ENCODE results near the gene ENG. TPM values are rescaled to one million over a fixed set of nuclear protein-coding genes. Genes with fewer than 3 reads are reported as not detected.

The ENG gene
- total RNA-seq, 1 experiment from 2014 or later: 25.1 TPM

GRCh38 chr9:127852829-127853228 lies 1.6 kb downstream of the ENG start:
- in situ Hi-C loops (cut with HindIII; ENCODE audit: low pct_unique_long_range_greater_than_20kb, low sequenced_read_pairs): no loop called here
- DNase-seq (ENCODE audit: low read depth, low spot score): no peak
- Histone ChIP-seq H3K27me3 (ENCODE audit: control insufficient read depth, insufficient read depth, low read length) (no peaks in the 10 kb centered on the region), H3K4me3 (ENCODE audit: low read depth in 2 of 2, low read length in 2 of 2) (no peak overlapping the region), H3K4me1 (ENCODE audit: control insufficient read depth, insufficient read depth, low read length) (peaks cover 5% of the 10 kb centered on the region; the same call in 1 of the 2 replicates), H3K36me3 (ENCODE audit: control insufficient read depth, insufficient read depth, low read length) (no peaks in the 10 kb centered on the region), H3K27ac (ENCODE audit: low read length) (no peak overlapping the region), H3K9me3 (ENCODE audit: control insufficient read depth, insufficient read depth, low read depth, low read length) (0 out of 2 replicates have a peak, but pooled peaks cover 6% of the 10 kb centered on the region)
- no peak for ATAC-seq
- intact Hi-C loops (cut with micrococcal nuclease; ENCODE audit: unreplicated experiment): no loop called here
- ChIA-PET CTCF (no interaction called here), POLR2A (no interaction called here)
- no peak for TF ChIP-seq CTCF (IDR thresholded peaks at IDR 0.05)
- TF ChIP-seq REST (IDR thresholded peaks at IDR 0.05; ENCODE audit: insufficient read depth in 1 of 2, low read depth in 2 of 2, low read length in 1 of 2): no peak
- TF ChIP-seq SIN3A (IDR thresholded peaks at IDR 0.05; ENCODE audit: borderline replicate concordance, insufficient read depth, low read depth, low read length): no peak
- no peak for TF ChIP-seq POLR2AphosphoS5 (IDR thresholded peaks at IDR 0.05; ENCODE audit: low read depth, low read length)
- no peak for TF ChIP-seq TCF7L2 (IDR thresholded peaks at IDR 0.05; ENCODE audit: low read depth, low read length)
- BruUV-seq (replicated peaks): no TSS peak

GRCh38 chr9:127850286-127850830 lies 4.1 kb downstream of the ENG start:
- H3K9me3 ChIP-seq (ENCODE audit: control insufficient read depth, insufficient read depth, low read depth, low read length): 0 out of 2 replicates have a peak, but pooled peaks cover 6% of the 10 kb centered on the region
- DNase-seq (ENCODE audit: low read depth, low spot score): no peak
- no peaks in the 10 kb centered on the region for H3K27me3 ChIP-seq (ENCODE audit: control insufficient read depth, insufficient read depth, low read length)
- POLR2A ChIA-PET: no interaction called here
- peaks cover 5% of the 10 kb centered on the region; the same call in 1 of the 2 replicates for H3K4me1 ChIP-seq (ENCODE audit: control insufficient read depth, insufficient read depth, low read length)
- TF ChIP-seq TCF7L2 (IDR thresholded peaks at IDR 0.05; ENCODE audit: low read depth, low read length): no peak
- TF ChIP-seq CTCF (IDR thresholded peaks at IDR 0.05): no peak
- TF ChIP-seq REST (IDR thresholded peaks at IDR 0.05; ENCODE audit: insufficient read depth in 1 of 2, low read depth in 2 of 2, low read length in 1 of 2): no peak
- no peak for TF ChIP-seq SIN3A (IDR thresholded peaks at IDR 0.05; ENCODE audit: borderline replicate concordance, insufficient read depth, low read depth, low read length)
- TF ChIP-seq POLR2AphosphoS5 (IDR thresholded peaks at IDR 0.05; ENCODE audit: low read depth, low read length): no peak
- no peaks in the 10 kb centered on the region for H3K36me3 ChIP-seq (ENCODE audit: control insufficient read depth, insufficient read depth, low read length)
- intact Hi-C loops (cut with micrococcal nuclease; ENCODE audit: unreplicated experiment) (no loop called here), in situ Hi-C loops (cut with HindIII; ENCODE audit: low pct_unique_long_range_greater_than_20kb, low sequenced_read_pairs) (no loop called here)
- CTCF ChIA-PET: no interaction called here
- BruUV-seq (replicated peaks): no TSS peak
- no peak for ATAC-seq
- H3K27ac ChIP-seq (ENCODE audit: low read length): no peak overlapping the region
- H3K4me3 ChIP-seq (ENCODE audit: low read depth in 2 of 2, low read length in 2 of 2): no peak overlapping the region
